ENCODE results near the gene CAV2. TPM values are rescaled to one million over a fixed set of nuclear protein-coding genes. Genes with fewer than 3 reads are reported as not detected.

Gene CAV2
- total RNA-seq, 1 experiment from 2014 or later = 260 TPM

DNA sequence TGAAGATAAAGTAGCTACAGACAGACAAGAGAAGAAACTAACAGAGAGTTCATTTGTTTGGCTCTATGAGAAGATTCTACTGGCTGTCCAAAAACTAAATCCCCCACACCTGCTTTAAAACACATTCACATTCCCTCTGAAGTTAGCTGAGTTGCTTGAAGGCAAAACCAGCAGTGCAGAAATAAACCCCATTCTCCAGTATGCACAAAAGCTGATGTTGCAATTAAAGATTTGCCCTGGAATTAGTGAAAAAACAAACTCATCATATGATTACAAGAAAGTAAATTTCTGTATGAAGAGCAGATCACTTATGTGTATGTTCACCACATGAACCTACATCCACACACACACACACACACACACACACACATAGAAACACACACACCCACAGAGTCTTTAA lies 16.0 kb downstream of the CAV2 start:
- Histone ChIP-seq H3K9me2 (ENCODE audit: insufficient read depth) (no peaks in the 10 kb centered on the region), H4K20me1 (ENCODE audit: insufficient read depth) (no peaks in the 10 kb centered on the region), H3F3A (ENCODE audit: insufficient read depth, low read depth) (peaks cover 31% of the 10 kb centered on the region; the same call in 1 of the 2 replicates), H3K4me1 (replicated peaks; ENCODE audit: insufficient read depth) (peaks cover 20% of the 10 kb centered on the region), H3K4me3 (no peak overlapping the region), H3K36me3 (ENCODE audit: low read depth) (no peaks in the 10 kb centered on the region), H3K79me2 (ENCODE audit: low read depth) (no peaks in the 10 kb centered on the region), H3K27ac (no peak overlapping the region), H3K27me3 (ENCODE audit: insufficient read depth, low read depth) (no peaks in the 10 kb centered on the region), H2AFZ (no peak overlapping the region), H3K4me2 (no peak overlapping the region), H3K9me3 (ENCODE audit: insufficient read depth, low read depth) (no peaks in the 10 kb centered on the region)
- POLR2A ChIA-PET (ENCODE audit: unreplicated experiment) = interaction anchor here (0.6 kb wide), 1 partner anchor 159 kb away, joined by 3 read pairs; no protein-coding TSS in a partner anchor
- BruUV-seq (replicated peaks) = no TSS peak
- DNase-seq = no peak
- TF ChIP-seq EZH2 (IDR thresholded peaks at IDR 0.05; ENCODE audit: low read depth) = no peak
- TF ChIP-seq, protein P1, sequence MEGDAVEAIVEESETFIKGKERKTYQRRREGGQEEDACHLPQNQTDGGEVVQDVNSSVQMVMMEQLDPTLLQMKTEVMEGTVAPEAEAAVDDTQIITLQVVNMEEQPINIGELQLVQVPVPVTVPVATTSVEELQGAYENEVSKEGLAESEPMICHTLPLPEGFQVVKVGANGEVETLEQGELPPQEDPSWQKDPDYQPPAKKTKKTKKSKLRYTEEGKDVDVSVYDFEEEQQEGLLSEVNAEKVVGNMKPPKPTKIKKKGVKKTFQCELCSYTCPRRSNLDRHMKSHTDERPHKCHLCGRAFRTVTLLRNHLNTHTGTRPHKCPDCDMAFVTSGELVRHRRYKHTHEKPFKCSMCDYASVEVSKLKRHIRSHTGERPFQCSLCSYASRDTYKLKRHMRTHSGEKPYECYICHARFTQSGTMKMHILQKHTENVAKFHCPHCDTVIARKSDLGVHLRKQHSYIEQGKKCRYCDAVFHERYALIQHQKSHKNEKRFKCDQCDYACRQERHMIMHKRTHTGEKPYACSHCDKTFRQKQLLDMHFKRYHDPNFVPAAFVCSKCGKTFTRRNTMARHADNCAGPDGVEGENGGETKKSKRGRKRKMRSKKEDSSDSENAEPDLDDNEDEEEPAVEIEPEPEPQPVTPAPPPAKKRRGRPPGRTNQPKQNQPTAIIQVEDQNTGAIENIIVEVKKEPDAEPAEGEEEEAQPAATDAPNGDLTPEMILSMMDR (conservative IDR thresholded peaks at IDR 0.05) = no peak
- CTCF ChIA-PET = no interaction called here
- intact Hi-C loops (cut with micrococcal nuclease; ENCODE audit: unreplicated experiment) = no loop called here

DNA sequence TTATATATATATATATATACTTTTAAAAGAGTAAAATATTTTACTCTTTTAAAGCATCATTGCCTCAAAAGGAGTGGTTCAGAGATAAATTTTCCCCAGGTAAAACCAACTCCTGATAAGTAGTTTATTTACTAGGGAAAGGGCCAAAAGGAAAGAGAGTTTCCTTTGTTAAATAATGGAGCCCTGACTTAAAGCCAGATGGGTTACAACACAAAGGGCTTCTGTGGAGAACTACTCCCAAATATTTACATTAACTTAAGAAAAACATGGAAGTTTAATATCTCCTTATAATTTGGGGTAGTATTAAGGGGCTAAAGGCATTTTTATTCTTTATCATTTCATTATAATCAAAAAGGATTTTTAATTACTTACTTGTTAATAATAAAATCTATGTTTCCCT lies 16.8 kb downstream of the CAV2 start:
- intact Hi-C loops (cut with micrococcal nuclease; ENCODE audit: unreplicated experiment) = no loop called here
- no peaks in the 10 kb centered on the region for H3K36me3 ChIP-seq (ENCODE audit: low read depth)
- no peak overlapping the region for H3K4me2 ChIP-seq
- H3K79me2 ChIP-seq (ENCODE audit: low read depth) = no peaks in the 10 kb centered on the region
- peaks cover 12% of the 10 kb centered on the region for H3K4me1 ChIP-seq (replicated peaks; ENCODE audit: insufficient read depth)
- H3F3A ChIP-seq (ENCODE audit: insufficient read depth, low read depth) = peaks cover 25% of the 10 kb centered on the region; the same call in 1 of the 2 replicates
- H3K27me3 ChIP-seq (ENCODE audit: insufficient read depth, low read depth) = no peaks in the 10 kb centered on the region
- CTCF ChIA-PET = no interaction called here
- POLR2A ChIA-PET (ENCODE audit: unreplicated experiment) = interaction anchor here (0.7 kb wide), 1 partner anchor 121 kb away, joined by 3 read pairs; no protein-coding TSS in a partner anchor
- H3K9me2 ChIP-seq (ENCODE audit: insufficient read depth) = no peaks in the 10 kb centered on the region
- TF ChIP-seq, protein P1 (conservative IDR thresholded peaks at IDR 0.05) = no peak
- no peak for TF ChIP-seq EZH2 (IDR thresholded peaks at IDR 0.05; ENCODE audit: low read depth)
- no peak overlapping the region for H3K27ac ChIP-seq
- no peaks in the 10 kb centered on the region for H4K20me1 ChIP-seq (ENCODE audit: insufficient read depth)
- no peak for DNase-seq
- H2AFZ ChIP-seq = no peak overlapping the region
- no peaks in the 10 kb centered on the region; the same call in 1 of the 2 replicates for H3K9me3 ChIP-seq (ENCODE audit: insufficient read depth, low read depth)
- no peak overlapping the region for H3K4me3 ChIP-seq
- BruUV-seq (replicated peaks) = no TSS peak

DNA sequence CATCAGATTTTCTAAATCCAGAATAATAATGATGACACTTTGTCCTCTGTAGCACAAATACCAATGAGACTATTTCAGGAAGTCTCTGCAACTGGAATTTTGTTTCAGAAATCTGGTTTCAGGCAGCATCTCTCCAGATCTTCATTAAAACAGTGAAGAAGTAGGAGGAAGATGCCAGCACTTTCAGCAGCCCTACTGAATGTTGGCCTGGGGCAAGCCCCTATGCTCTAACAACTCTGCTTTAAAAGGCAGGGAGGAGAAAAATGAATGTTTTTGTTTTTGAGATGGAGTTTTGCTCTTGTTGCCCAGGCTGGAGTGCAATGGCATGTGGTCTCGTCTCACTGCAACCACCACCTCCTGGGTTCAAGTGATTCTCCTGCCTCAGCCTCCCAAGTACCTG lies 18.1 kb downstream of the CAV2 start:
- Histone ChIP-seq H3K4me2 (no peak overlapping the region), H3K4me3 (no peak overlapping the region), H3K79me2 (ENCODE audit: low read depth) (no peaks in the 10 kb centered on the region), H3K36me3 (ENCODE audit: low read depth) (no peaks in the 10 kb centered on the region), H3K27me3 (ENCODE audit: insufficient read depth, low read depth) (no peaks in the 10 kb centered on the region), H3K4me1 (replicated peaks; ENCODE audit: insufficient read depth) (peaks cover 18% of the 10 kb centered on the region), H3K27ac (no peak overlapping the region), H3K9me2 (ENCODE audit: insufficient read depth) (no peaks in the 10 kb centered on the region), H2AFZ (no peak overlapping the region), H3F3A (ENCODE audit: insufficient read depth, low read depth) (peaks cover 19% of the 10 kb centered on the region; the same call in 1 of the 2 replicates), H3K9me3 (ENCODE audit: insufficient read depth, low read depth) (no peaks in the 10 kb centered on the region; the same call in 1 of the 2 replicates), H4K20me1 (ENCODE audit: insufficient read depth) (no peaks in the 10 kb centered on the region)
- BruUV-seq (replicated peaks) = no TSS peak
- CTCF ChIA-PET = no interaction called here
- TF ChIP-seq, protein P1 (conservative IDR thresholded peaks at IDR 0.05) = no peak
- no peak for TF ChIP-seq EZH2 (IDR thresholded peaks at IDR 0.05; ENCODE audit: low read depth)
- POLR2A ChIA-PET (ENCODE audit: unreplicated experiment) = no interaction called here
- no peak for DNase-seq
- intact Hi-C loops (cut with micrococcal nuclease; ENCODE audit: unreplicated experiment) = no loop called here
